IMR-90 (cell line): ENCODE measurements around the gene ASS1. TPM values are rescaled to one million over a fixed set of nuclear protein-coding genes. Genes with fewer than 3 reads are reported as not detected.

Experiments used
- ATAC-seq: fragments of 200-7000 bp; cut with Tn5 transposase; 2 replicates; pipeline ENCODE4 v1.9.1; 2020; ENCODE audit warnings: low read depth, mild to moderate bottlenecking, moderate library complexity
- BruUV-seq: library from RNA; stranded (reverse); fragments of 400-500 nt; replicated peaks from 2 replicates; lab custom pipeline; 2021; lab: Mats Ljungman, UMichigan
- CTCF ChIA-PET: fragments of 300-600 bp; formaldehyde crosslinking; extraction: SDS; loops from one replicate; lab custom pipeline; 2021; ENCODE audit warnings: antibody characterized with exemption; lab: Yijun Ruan, JAX
- POLR2A ChIA-PET: fragments of 300-600 bp; sonication (Branson Sonifier 250); formaldehyde crosslinking; loops from one replicate; lab custom pipeline; 2022; ENCODE audit warnings: antibody characterized with exemption; ENCODE audit not compliant: unreplicated experiment; lab: Charles Lee
- DNase-seq: peaks from one replicate; pipeline ENCODE4 v3.0.0; 2013
- H2AFZ ChIP-seq: replicated peaks from 2 replicates; pipeline ENCODE3; 2013; ENCODE audit warnings: low read length, mild to moderate bottlenecking; ENCODE audit not compliant: poor library complexity
- H2AK5ac ChIP-seq: 2 replicates; pipeline ENCODE4 v1.6.1; 2013; ENCODE audit warnings: low read depth, low read length, inconsistent platforms
- H2AK9ac ChIP-seq: replicated peaks from 2 replicates; pipeline ENCODE3; 2013; ENCODE audit warnings: mild to moderate bottlenecking, low read depth, low read length, moderate library complexity; ENCODE audit not compliant: poor library complexity
- H2BK120ac ChIP-seq: 2 replicates; pipeline ENCODE4 v1.6.1; 2013; ENCODE audit warnings: low read depth, low read length, inconsistent platforms
- H2BK15ac ChIP-seq: 3 replicates; pipeline ENCODE4 v1.6.1; 2013; ENCODE audit warnings: low read depth, low read length, inconsistent platforms
- H2BK20ac ChIP-seq: 2 replicates; pipeline ENCODE4 v1.6.1; 2013; ENCODE audit warnings: low read depth, mild to moderate bottlenecking, inconsistent platforms, low read length, moderate library complexity
- H2BK5ac ChIP-seq: 2 replicates; pipeline ENCODE4 v1.6.1; 2013; ENCODE audit warnings: mild to moderate bottlenecking, low read depth, low read length, inconsistent platforms; ENCODE audit not compliant: poor library complexity, severe bottlenecking
- H3K14ac ChIP-seq: replicated peaks from 2 replicates; pipeline ENCODE4 v1.6.1; 2013; ENCODE audit warnings: low read depth, low read length, inconsistent platforms
- H3K18ac ChIP-seq: 2 replicates; pipeline ENCODE4 v1.6.1; 2013; ENCODE audit warnings: low read depth, low read length, control low read depth
- H3K23ac ChIP-seq: 2 replicates; pipeline ENCODE4 v1.6.1; 2013; ENCODE audit warnings: low read depth, low read length, inconsistent platforms
- H3K27ac ChIP-seq: 2 replicates; pipeline ENCODE4 v1.5.1; 2013; ENCODE audit warnings: mild to moderate bottlenecking, control low read depth, low read length; ENCODE audit not compliant: insufficient read depth
- H3K27me3 ChIP-seq: 2 replicates; pipeline ENCODE4 v1.6.1; 2013; ENCODE audit warnings: low read length; ENCODE audit not compliant: control insufficient read depth, insufficient read depth
- H3K36me3 ChIP-seq: 2 replicates; pipeline ENCODE4 v1.6.1; 2013; ENCODE audit warnings: low read length, mixed read lengths; ENCODE audit not compliant: control insufficient read depth, insufficient read depth
- H3K4ac ChIP-seq: 2 replicates; pipeline ENCODE4 v1.6.1; 2013; ENCODE audit warnings: low read depth, low read length, inconsistent platforms
- H3K4me1 ChIP-seq: 2 replicates; pipeline ENCODE4 v1.6.1; 2013; ENCODE audit warnings: low read length, mixed read lengths; ENCODE audit not compliant: control insufficient read depth, insufficient read depth
- H3K4me2 ChIP-seq: 2 replicates; pipeline ENCODE4 v1.6.1; 2013; ENCODE audit warnings: low read depth, mild to moderate bottlenecking, control low read depth, low read length, moderate library complexity
- H3K4me3 ChIP-seq: 2 replicates; pipeline ENCODE4 v1.5.1; 2013; ENCODE audit warnings: low read depth, mild to moderate bottlenecking, control low read depth, low read length, moderate library complexity; ENCODE audit not compliant: insufficient read depth
- H3K56ac ChIP-seq: 2 replicates; pipeline ENCODE4 v1.6.1; 2013; ENCODE audit warnings: low read length, inconsistent platforms; ENCODE audit not compliant: insufficient read depth; ENCODE audit errors: extremely low read depth
- H3K79me1 ChIP-seq, 2 experiments: 2 replicates each; pipeline ENCODE4 v1.6.1; 2013; ENCODE audit warnings: low read length in 2 of 2, inconsistent platforms in 1 of 2, low read depth in 1 of 2
- H3K9ac ChIP-seq: 2 replicates; pipeline ENCODE4 v1.6.1; 2013; ENCODE audit warnings: low read depth, low read length, control low read depth
- H3K9me1 ChIP-seq: 2 replicates; pipeline ENCODE4 v1.6.1; 2013; ENCODE audit warnings: low read length, inconsistent platforms; ENCODE audit not compliant: insufficient read depth
- H3K9me3 ChIP-seq: 2 replicates; pipeline ENCODE4 v1.6.1; 2013; ENCODE audit warnings: low read length; ENCODE audit not compliant: control insufficient read depth, insufficient read depth
- H4K20me1 ChIP-seq: 2 replicates; pipeline ENCODE4 v1.6.1; 2013; ENCODE audit warnings: low read length, inconsistent platforms; ENCODE audit not compliant: insufficient read depth
- H4K5ac ChIP-seq: 2 replicates; pipeline ENCODE4 v1.6.1; 2013; ENCODE audit warnings: mild to moderate bottlenecking, low read depth, low read length, control low read depth
- H4K8ac ChIP-seq, 2 experiments: 2 replicates each; pipeline ENCODE4 v1.6.1; 2013; ENCODE audit warnings: low read depth in 2 of 2, low read length in 2 of 2, control low read depth in 1 of 2, inconsistent platforms in 1 of 2
- H4K91ac ChIP-seq: 2 replicates; pipeline ENCODE4 v1.6.1; 2013; ENCODE audit warnings: low read depth, low read length, inconsistent platforms; ENCODE audit not compliant: insufficient read depth
- CEBPB ChIP-seq: IDR thresholded peaks from 2 replicates; pipeline ENCODE4 v1.6.1; 2012; ENCODE audit warnings: low read depth, low read length, improper control_type of control experiment
- WGBS, 2 experiments: methylation state at CpG; one replicate each; pipeline versions ENCODE4 v1.1.5 to v1.1.7; 2013; ENCODE audit warnings: missing lambda C conversion rate in 2 of 2; ENCODE audit not compliant: insufficient read length in 1 of 2; ENCODE audit errors: extremely low coverage in 2 of 2; 5-methylcytosine and 5-hydroxymethylcytosine counted together
- dilution Hi-C: fragments of 300-500 bp; cut with HindIII; formaldehyde crosslinking; loops from one replicate; pipeline ENCODE4 v1.14.3; 2018; ENCODE audit warnings: low sequenced_read_pairs; ENCODE audit not compliant: unreplicated experiment
- in situ Hi-C: fragments of 300-500 bp; cut with MboI; formaldehyde crosslinking; loops from 3 replicates; pipeline ENCODE4 v1.14.3; 2019; ENCODE audit warnings: low sequenced_read_pairs, inconsistent platforms, mixed read lengths
- intact Hi-C: fragments of 100-400 bp; cut with micrococcal nuclease; formaldehyde crosslinking; loops from 2 replicates; pipeline ENCODE4 v1.10.0; 2022
- polyA plus RNA-seq, 3 experiments: library from polyadenylated mRNA; depleted of rRNA; stranded (reverse); fragments of >200 nt; gene quantifications; 2 replicates each; pipeline ENCODE4 v1.2.3, GENCODE V29; 2012; ENCODE audit warnings: low replicate concordance in 1 of 3
- total RNA-seq: library from RNA; depleted of rRNA; stranded (reverse); fragments of >200 nt; gene quantifications from 2 replicates; pipeline ENCODE4 v1.2.3, GENCODE V29; 2012

ASS1 gene
- total and polyA plus RNA-seq, 2 of the 4 experiments (the other 2 are of a cell fraction): 39.6 to 41.9 TPM

DNA sequence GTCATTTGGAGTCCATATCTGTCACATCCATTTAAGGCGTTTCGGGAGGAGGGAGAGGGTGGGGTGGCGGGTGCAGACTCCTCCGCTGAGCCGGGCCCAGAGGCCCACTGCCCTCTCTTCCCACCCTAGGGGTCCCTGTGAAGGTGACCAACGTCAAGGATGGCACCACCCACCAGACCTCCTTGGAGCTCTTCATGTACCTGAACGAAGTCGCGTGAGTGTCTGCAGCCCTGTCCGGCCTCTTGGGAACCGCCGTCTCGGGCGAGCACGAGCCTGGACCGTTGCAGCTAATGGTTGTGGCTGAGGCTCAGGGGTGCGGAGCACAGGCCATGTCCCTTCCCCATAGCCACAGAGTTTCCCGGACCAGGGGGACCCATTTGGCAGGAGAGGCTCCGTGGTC lies 34.8 kb downstream of the ASS1 start:
- dilution Hi-C loops (no loop called here), intact Hi-C loops (no loop called here), in situ Hi-C loops (no loop called here)
- Histone ChIP-seq H2AK9ac (no peak overlapping the region), H2BK5ac (no peak overlapping the region), H3K9me3 (no peaks in the 10 kb centered on the region), H4K8ac (no peak overlapping the region), H2BK15ac (no peak overlapping the region), H2BK120ac (no peak overlapping the region), H3K4ac (no peak overlapping the region), H3K14ac (no peak overlapping the region), H3K4me1 (no peaks in the 10 kb centered on the region), H2AK5ac (no peak overlapping the region), H3K27me3 (peaks cover 27% of the 10 kb centered on the region), H4K20me1 (no peaks in the 10 kb centered on the region), H3K27ac (no peak overlapping the region), H3K23ac (no peak overlapping the region), H4K5ac (no peak overlapping the region), H3K9ac (no peak overlapping the region), H2AFZ (no peak overlapping the region), H3K4me2 (no peak overlapping the region), H3K56ac (no peak overlapping the region), H2BK20ac (no peak overlapping the region), H3K4me3 (no peak overlapping the region), H3K18ac (no peak overlapping the region), H3K9me1 (no peaks in the 10 kb centered on the region), H4K91ac (no peak overlapping the region), H3K36me3 (no peaks in the 10 kb centered on the region; the same call in 1 of the 2 replicates), H3K79me1 (no peaks in the 10 kb centered on the region)
- ChIA-PET POLR2A (no interaction called here), CTCF (no interaction called here)
- TF ChIP-seq CEBPB: no peak
- ATAC-seq (no peak), DNase-seq (no peak)
- 95% methylated on average over 10 of the region's 19 CpGs; no CpG with 5 or more reads in 1 of the 2 experiments for whole genome bisulfite sequencing, 2 experiments
- BruUV-seq: no TSS peak
